ENCODE measurements around the gene OR9A2. TPM values are rescaled to one million over a fixed set of nuclear protein-coding genes. Genes with fewer than 3 reads are reported as not detected.

The OR9A2 gene
- total RNA-seq, 1 experiment from 2014 or later: not detected

- Histone ChIP-seq H4K5ac (ENCODE audit: insufficient read length, low read depth, low read length) (no peak overlapping the region), H2AFZ (ENCODE audit: low read length) (no peak overlapping the region), H3K18ac (ENCODE audit: insufficient read length, low read depth, low read length) (no peak overlapping the region), H3K4me1 (ENCODE audit: insufficient read depth, low read length) (no peaks in the 10 kb centered on the region), H2BK120ac (ENCODE audit: low read depth, low read length, poor library complexity, severe bottlenecking) (no peak overlapping the region), H2BK5ac (ENCODE audit: insufficient read length, low read length) (no peak overlapping the region), H3K23ac (ENCODE audit: insufficient read length, low read depth, low read length) (no peak overlapping the region), H3K23me2 (ENCODE audit: insufficient read length, low read depth, low read length, poor library complexity, severe bottlenecking) (no peaks in the 10 kb centered on the region), H3K4ac (ENCODE audit: low read depth, low read length) (no peak overlapping the region), H3K27me3 (ENCODE audit: insufficient read depth, low read length) (no peaks in the 10 kb centered on the region), H3T11ph (ENCODE audit: low read length) (no peak overlapping the region), H2AK5ac (ENCODE audit: insufficient read length, low read length) (no peak overlapping the region), H3K79me1 (ENCODE audit: insufficient read depth, low read depth, low read length, poor library complexity, severe bottlenecking) (no peaks in the 10 kb centered on the region), H4K8ac (replicated peaks; ENCODE audit: insufficient read length, low read depth, low read length) (no peak overlapping the region), H4K20me1 (ENCODE audit: control insufficient read depth, insufficient read depth, insufficient read length) (no peaks in the 10 kb centered on the region), H3K4me2 (ENCODE audit: insufficient read depth, insufficient read length, low read length) (no peak overlapping the region), H4K91ac (ENCODE audit: insufficient read length, low read depth, low read length) (no peak overlapping the region), H3K9me3 (ENCODE audit: control insufficient read depth, low read depth, low read length) (no peaks in the 10 kb centered on the region), H2BK20ac (ENCODE audit: low read depth, low read length, poor library complexity, severe bottlenecking) (no peak overlapping the region), H2BK15ac (ENCODE audit: low read depth, low read length) (no peak overlapping the region), H3K9ac (ENCODE audit: extremely low read depth, insufficient read length, low read length) (no peak overlapping the region), H3K14ac (ENCODE audit: insufficient read depth, low read length) (no peak overlapping the region), H3K56ac (ENCODE audit: insufficient read length, low read depth, low read length) (no peak overlapping the region), H3K27ac (ENCODE audit: insufficient read length, low read depth, low read length) (no peak overlapping the region), H2BK12ac (ENCODE audit: insufficient read length, low read depth, low read length) (no peak overlapping the region), H3K79me2 (ENCODE audit: insufficient read depth, low read length) (0 out of 2 replicates have a peak, but pooled peaks cover 3% of the 10 kb centered on the region)
- H3K36me3 Mint-ChIP-seq (ENCODE audit: insufficient read depth in 1 of 3, low read depth in 3 of 3): no peaks in the 10 kb centered on the region
- H3K9me3 Mint-ChIP-seq: no peaks in the 10 kb centered on the region; a peak in 1 of 5 replicates
- DNase-seq: no peak
- H3K27ac Mint-ChIP-seq: no peak overlapping the region; a peak in 1 of 7 replicates
- WGBS (ENCODE audit: extremely low coverage, insufficient read length, low lambda C conversion rate): 100% methylated on average over 1 of the region's 2 CpGs
- no peaks in the 10 kb centered on the region for H3K4me1 Mint-ChIP-seq
- H3K4me3 Mint-ChIP-seq: no peak overlapping the region
- peaks cover 4% of the 10 kb centered on the region for H3K27me3 Mint-ChIP-seq (ENCODE audit: low read depth)
- no peak for TF ChIP-seq CTCF (conservative IDR thresholded peaks at IDR 0.05)
Measured at GRCh38 chr7:143025371-143025770, 1.6 kb downstream of the OR9A2 start.

All from H9 (cell line).